K562 (cell line): Measurements from ENCODE around the gene KLHL13. TPM values are rescaled to one million over a fixed set of nuclear protein-coding genes. Genes with fewer than 3 reads are reported as not detected.

Source experiments
- ATAC-seq: fragments of 200-7000 bp; cut with Tn5 transposase; 3 replicates; pipeline ENCODE4 v1.9.1; 2020; ENCODE audit warnings: moderate library complexity
- BruUV-seq: library from RNA; stranded (reverse); fragments of 400-500 nt; replicated peaks from 2 replicates; lab custom pipeline; 2021; lab: Mats Ljungman, UMichigan
- CTCF ChIA-PET: fragments of 300-600 bp; formaldehyde crosslinking; extraction: SDS; loops from one replicate; lab custom pipeline; 2021; ENCODE audit warnings: low intra/inter-chr PET ratio; lab: Yijun Ruan, JAX
- POLR2A ChIA-PET: fragments of 300-600, 350-650 bp; sonication (Branson Sonifier 250); formaldehyde crosslinking; extraction: SDS; loops from one replicate; lab custom pipeline; 2021; ENCODE audit warnings: antibody characterized with exemption, inconsistent platforms; lab: Yijun Ruan, JAX
- DNase-seq, 4 experiments: peaks; one replicate each; pipeline versions ENCODE4 v3.0.0 to v3.0.0-alpha.2; 2011 to 2018; ENCODE audit warnings: low spot score in 3 of 4, mixed read lengths in 3 of 4; ENCODE audit errors: extremely low read depth in 1 of 4
- FAIRE-seq: peaks from 2 replicates; lab custom pipeline; 2011; peaks lifted over from hg19 to GRCh38; lab: Jason Lieb, UNC
- H2AFZ ChIP-seq: 2 replicates; pipeline ENCODE4 v1.6.0; 2011; ENCODE audit warnings: low read depth, low read length, control low read depth, inconsistent platforms
- H3K27ac ChIP-seq: fragments of 200-600 bp; 3 replicates; pipeline ENCODE4 v1.8.0; 2011; ENCODE audit warnings: low read depth, mild to moderate bottlenecking, control low read depth, inconsistent platforms, low read length, moderate library complexity, mixed read lengths; ENCODE audit errors: extremely low read depth
- H3K27me3 ChIP-seq, 2 experiments: fragments of 300-600 bp in 1 of 2; 2 replicates in 1 of 2; 3 replicates in 1 of 2; pipeline versions ENCODE4 v1.6.0 to v1.8.0; 2011; ENCODE audit warnings: inconsistent platforms in 2 of 2, low read length in 2 of 2, mild to moderate bottlenecking in 1 of 2, mixed read lengths in 1 of 2, moderate library complexity in 1 of 2; ENCODE audit not compliant: control insufficient read depth in 2 of 2, insufficient read depth in 2 of 2
- H3K36me3 ChIP-seq: fragments of 300-600 bp; 3 replicates; pipeline ENCODE4 v1.8.0; 2011; ENCODE audit warnings: mild to moderate bottlenecking, low read length, inconsistent platforms; ENCODE audit not compliant: control insufficient read depth, insufficient read depth
- H3K4me1 ChIP-seq, 2 experiments: fragments of 200-600 bp in 1 of 2; replicated peaks in 1 of 2; 2 replicates in 1 of 2; 3 replicates in 1 of 2; pipeline versions ENCODE4 v1.5.1 to v1.8.0; 2011; ENCODE audit warnings: inconsistent platforms in 2 of 2, low read length in 2 of 2, mild to moderate bottlenecking in 1 of 2, mixed read lengths in 1 of 2, moderate library complexity in 1 of 2; ENCODE audit not compliant: control insufficient read depth in 2 of 2, insufficient read depth in 2 of 2
- H3K4me2 ChIP-seq: 2 replicates; pipeline ENCODE4 v1.6.1; 2011; ENCODE audit warnings: low read length, control low read depth, inconsistent platforms, mixed read lengths; ENCODE audit not compliant: insufficient read depth
- H3K4me3 ChIP-seq: fragments of 200-600 bp; sonication (generic), shearing (Covaris generic); 2 replicates; pipeline ENCODE4 v1.5.1; 2016; ENCODE audit warnings: control low read depth, inconsistent platforms
- H3K79me2 ChIP-seq: fragments of 200-600 bp; 3 replicates; pipeline ENCODE4 v1.8.0; 2011; ENCODE audit warnings: low read length, inconsistent platforms; ENCODE audit not compliant: control insufficient read depth, insufficient read depth
- H3K9ac ChIP-seq, 2 experiments: 2 replicates each; pipeline versions ENCODE4 v1.6.0 to v1.6.1; 2011; ENCODE audit warnings: low read depth in 2 of 2, low read length in 2 of 2, control low read depth in 1 of 2, inconsistent platforms in 1 of 2, mild to moderate bottlenecking in 1 of 2, mixed read lengths in 1 of 2; ENCODE audit not compliant: insufficient read depth in 1 of 2
- H3K9me1 ChIP-seq: one replicate; pipeline ENCODE4 v1.6.0; 2011; ENCODE audit warnings: inconsistent platforms, mild to moderate bottlenecking, low read length, moderate library complexity; ENCODE audit not compliant: control insufficient read depth, insufficient read depth
- H3K9me3 ChIP-seq: replicated peaks from 2 replicates; pipeline ENCODE4 v1.5.1; 2011; ENCODE audit warnings: low read depth, low read length, inconsistent platforms; ENCODE audit not compliant: control insufficient read depth, insufficient read depth
- H4K20me1 ChIP-seq: replicated peaks from 2 replicates; pipeline ENCODE4 v1.6.1; 2011; ENCODE audit warnings: low read length, inconsistent platforms, mixed read lengths; ENCODE audit not compliant: control insufficient read depth, insufficient read depth
- CBX5 ChIP-seq: IDR thresholded peaks from 2 replicates; pipeline ENCODE4 v1.6.1; 2014; ENCODE audit warnings: low read depth, borderline replicate concordance
- DACH1 ChIP-seq: fragments of 450-650 bp; IDR thresholded peaks from 2 replicates; pipeline ENCODE4 v1.6.1; 2018; ENCODE audit not compliant: partially characterized antibody
- DDX20 ChIP-seq: fragments of 450-650 bp; IDR thresholded peaks from 2 replicates; pipeline ENCODE4 v1.6.1; 2016; ENCODE audit warnings: missing genetic modification characterization, low read depth, mild to moderate bottlenecking, missing compliant biosample characterization, moderate library complexity
- ELF1 ChIP-seq: fragments of 200-800 bp; sonication (Bioruptor generic); IDR thresholded peaks from 2 replicates; pipeline ENCODE4 v1.6.1; 2016; ENCODE audit warnings: missing genetic modification characterization, missing compliant biosample characterization
- HDAC1 ChIP-seq, 2 experiments: fragments of 450-650 bp; IDR thresholded peaks; 2 replicates each; pipeline ENCODE4 v1.6.1; 2016 to 2017; ENCODE audit warnings: inconsistent platforms in 1 of 2, mild to moderate bottlenecking in 1 of 2, moderate library complexity in 1 of 2
- MTA2 ChIP-seq: fragments of 450-650 bp; IDR thresholded peaks from 2 replicates; pipeline ENCODE4 v1.6.1; 2016; ENCODE audit warnings: low read depth
- PYGO2 ChIP-seq: fragments of 450-650 bp; IDR thresholded peaks from 2 replicates; pipeline ENCODE4 v1.6.1; 2016; ENCODE audit warnings: mild to moderate bottlenecking, missing genetic modification characterization, moderate library complexity, missing compliant biosample characterization
- RBM22 ChIP-seq: fragments of 200-400 bp; formaldehyde crosslinking; IDR thresholded peaks from 2 replicates; pipeline ENCODE4 v1.6.1; 2018; ENCODE audit warnings: low read length, low read depth; ENCODE audit not compliant: poor library complexity, severe bottlenecking
- SMAD4 ChIP-seq: fragments of 250-450 bp; sonication (Bioruptor Pico); conservative IDR thresholded peaks from 2 replicates; pipeline ENCODE4 v1.8.0; 2021; ENCODE audit warnings: inconsistent platforms, mild to moderate bottlenecking, moderate library complexity
- TAF15 ChIP-seq: fragments of 200-400 bp; formaldehyde crosslinking; IDR thresholded peaks from 2 replicates; pipeline ENCODE4 v1.6.1; 2017; ENCODE audit warnings: mild to moderate bottlenecking, low read depth, low read length, moderate library complexity
- U2AF2 ChIP-seq: fragments of 200-400 bp; formaldehyde crosslinking; optimal IDR thresholded peaks from 2 replicates; pipeline ENCODE3; 2017; ENCODE audit warnings: low read depth, mild to moderate bottlenecking, low read length
- ZBTB7A ChIP-seq: IDR thresholded peaks from 2 replicates; pipeline ENCODE4 v1.6.1; 2011; ENCODE audit warnings: low read depth, mild to moderate bottlenecking, low read length, moderate library complexity, borderline replicate concordance; ENCODE audit not compliant: control insufficient read depth
- ZNF217 ChIP-seq: sonication (generic); formaldehyde crosslinking; IDR thresholded peaks from 2 replicates; pipeline ENCODE4 v1.8.0; 2022; ENCODE audit warnings: mild to moderate bottlenecking, missing genetic modification reagents
- ZNF253 ChIP-seq: fragments of 250-450 bp; sonication (Bioruptor Pico); conservative IDR thresholded peaks from 2 replicates; pipeline ENCODE4 v1.6.1; 2021; ENCODE audit warnings: mild to moderate bottlenecking
- ZNF431 ChIP-seq: sonication (generic); formaldehyde crosslinking; IDR thresholded peaks from 2 replicates; pipeline ENCODE4 v1.8.0; 2022; ENCODE audit warnings: mild to moderate bottlenecking, missing genetic modification reagents
- WGBS: fragments of 100-300 bp; shearing (Covaris generic); methylation state at CpG from one replicate; pipeline ENCODE4 v1.1.6; 2016; ENCODE audit warnings: low coverage, mixed read lengths; ENCODE audit not compliant: insufficient coverage; ENCODE audit errors: missing lambda C conversion rate; 5-methylcytosine and 5-hydroxymethylcytosine counted together
- in situ Hi-C: fragments of 300-500 bp; cut with MboI; formaldehyde crosslinking; loops from 4 replicates; pipeline ENCODE4 v1.15.0; 2018; ENCODE audit warnings: inconsistent platforms, mixed read lengths
- intact Hi-C: fragments of 100-400 bp; cut with micrococcal nuclease; formaldehyde crosslinking; loops from 2 replicates; pipeline ENCODE4 v1.14.2; 2022
- polyA plus RNA-seq, 8 experiments: library from polyadenylated mRNA; depleted of rRNA in 4 of 8; stranded (reverse) in 5 of 8; unstranded in 3 of 8; fragments of >200 nt; fragmentation: Nextera tagmentation in 2 of 8; fragmentation: Illumina TruSeq in 1 of 8; extraction: Ambion mirVana in 2 of 8; extraction: Trizol in 1 of 8; gene quantifications; 2 replicates each; pipeline versions ENCODE4 v1.2.1 to v1.2.3, GENCODE V29; 2011 to 2014; ENCODE audit warnings: inconsistent platforms in 1 of 8, missing spikeins in 1 of 8
- total RNA-seq, 7 experiments: library from RNA; depleted of rRNA in 6 of 7; stranded (reverse); fragments of >200 nt in 6 of 7; fragmentation: Illumina TruSeq in 2 of 7; extraction: Trizol in 2 of 7; gene quantifications; 2 replicates each; pipeline versions ENCODE4 v1.2.1 to v1.2.3, GENCODE V29; 2011 to 2021; ENCODE audit warnings: low replicate concordance in 1 of 7
- TF ChIP-seq, protein P1 (sequence below): sonication (generic); formaldehyde crosslinking; IDR thresholded peaks from 2 replicates; pipeline ENCODE4 v1.8.0; 2022; ENCODE audit warnings: missing genetic modification reagents, mild to moderate bottlenecking, borderline replicate concordance
- TF ChIP-seq, protein P2 (sequence below): fragments of 450-650 bp; IDR thresholded peaks from 2 replicates; pipeline ENCODE4 v1.6.1; 2016; ENCODE audit warnings: borderline replicate concordance
- TF ChIP-seq, protein P3 (sequence below), 2 experiments: IDR thresholded peaks; 2 replicates each; pipeline ENCODE4 v1.6.1; 2011; ENCODE audit warnings: borderline replicate concordance in 1 of 2, control low read depth in 1 of 2, low read depth in 1 of 2, low read length in 1 of 2, mild to moderate bottlenecking in 1 of 2, mixed read lengths in 1 of 2, moderate library complexity in 1 of 2; ENCODE audit not compliant: insufficient read depth in 1 of 2, insufficient read length in 1 of 2, poor library complexity in 1 of 2, severe bottlenecking in 1 of 2; ENCODE audit errors: extremely low read depth in 1 of 2

Gene KLHL13
- total and polyA plus RNA-seq, 9 of the 15 experiments (the other 6 are each of a cell fraction or from before 2014, with no cell fraction given), result 1.2 to 4.1 (median 2.2) TPM

DNA sequence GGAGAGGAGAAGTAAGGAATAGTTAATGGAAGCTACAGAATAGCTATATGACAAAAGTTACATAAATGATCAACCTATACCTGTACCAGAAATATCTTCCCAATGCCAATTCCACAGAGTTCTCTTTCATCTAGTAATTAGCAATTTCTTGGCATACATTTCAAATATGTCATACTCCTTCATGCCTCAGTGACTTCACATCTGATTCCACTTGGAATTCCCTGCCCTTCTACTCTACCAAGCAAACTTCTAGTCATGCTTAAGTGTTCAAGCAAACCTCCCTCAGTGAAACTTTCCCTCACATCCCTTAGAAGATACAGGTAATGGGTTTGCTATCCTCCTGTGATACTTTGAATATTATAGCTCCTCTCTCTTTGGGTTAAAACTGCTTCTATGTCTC lies 127.1 kb downstream of the KLHL13 start (continued):
- TF ChIP-seq ZNF431 (CRISPR knock-in tag) (no peak), MTA2 (no peak), ELF1 (tag) (no peak), RBM22 (no peak), HDAC1 (IDR thresholded peaks at IDR 0.05) (no peak), PYGO2 (no peak)
- TF ChIP-seq, protein P1, sequence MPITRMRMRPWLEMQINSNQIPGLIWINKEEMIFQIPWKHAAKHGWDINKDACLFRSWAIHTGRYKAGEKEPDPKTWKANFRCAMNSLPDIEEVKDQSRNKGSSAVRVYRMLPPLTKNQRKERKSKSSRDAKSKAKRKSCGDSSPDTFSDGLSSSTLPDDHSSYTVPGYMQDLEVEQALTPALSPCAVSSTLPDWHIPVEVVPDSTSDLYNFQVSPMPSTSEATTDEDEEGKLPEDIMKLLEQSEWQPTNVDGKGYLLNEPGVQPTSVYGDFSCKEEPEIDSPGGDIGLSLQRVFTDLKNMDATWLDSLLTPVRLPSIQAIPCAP (CRISPR knock-in tag), result no peak

DNA sequence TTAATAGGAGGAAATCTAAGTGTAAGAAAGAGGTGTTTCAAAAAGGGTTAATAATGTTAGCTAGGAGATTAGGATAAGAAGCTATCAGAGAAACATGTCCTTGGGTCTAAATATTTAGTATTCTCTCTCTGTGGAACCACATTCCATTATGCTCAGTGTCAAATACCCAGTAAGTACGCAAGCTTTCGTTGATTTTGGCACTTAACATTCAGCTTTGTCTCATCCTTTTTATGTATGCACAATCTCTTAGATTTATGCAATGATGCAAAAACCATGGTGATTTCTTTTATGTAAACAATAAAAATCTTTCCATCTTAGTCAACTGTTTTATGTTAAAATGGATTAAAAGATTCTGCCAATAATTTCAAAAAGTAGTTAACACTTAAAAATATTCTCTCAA lies 129.2 kb downstream of the KLHL13 start:
- Histone ChIP-seq H3K9me1 (no peaks in the 10 kb centered on the region), H3K36me3 (no peaks in the 10 kb centered on the region), H3K27ac (no peak overlapping the region), H3K27me3 (no peaks in the 10 kb centered on the region), H3K4me3 (no peak overlapping the region), H4K20me1 (no peaks in the 10 kb centered on the region), H3K79me2 (no peaks in the 10 kb centered on the region), H3K9ac (no peak overlapping the region), H2AFZ (no peak overlapping the region), H3K4me2 (no peak overlapping the region), H3K4me1 (no peaks in the 10 kb centered on the region), H3K9me3 (no peaks in the 10 kb centered on the region)
- intact Hi-C loops (no loop called here), in situ Hi-C loops (no loop called here)
- ATAC-seq (no peak), FAIRE-seq (no peak), DNase-seq (no peak)
- no TSS peak for BruUV-seq
- 17% methylated on average over 2 of the region's 2 CpGs for WGBS
- POLR2A ChIA-PET, result no interaction called here
- CTCF ChIA-PET, result no interaction called here
- TF ChIP-seq U2AF2, result no peak
- no peak for TF ChIP-seq CBX5
- TF ChIP-seq DACH1, result no peak
- TF ChIP-seq SMAD4, result no peak
- TF ChIP-seq, protein P2, sequence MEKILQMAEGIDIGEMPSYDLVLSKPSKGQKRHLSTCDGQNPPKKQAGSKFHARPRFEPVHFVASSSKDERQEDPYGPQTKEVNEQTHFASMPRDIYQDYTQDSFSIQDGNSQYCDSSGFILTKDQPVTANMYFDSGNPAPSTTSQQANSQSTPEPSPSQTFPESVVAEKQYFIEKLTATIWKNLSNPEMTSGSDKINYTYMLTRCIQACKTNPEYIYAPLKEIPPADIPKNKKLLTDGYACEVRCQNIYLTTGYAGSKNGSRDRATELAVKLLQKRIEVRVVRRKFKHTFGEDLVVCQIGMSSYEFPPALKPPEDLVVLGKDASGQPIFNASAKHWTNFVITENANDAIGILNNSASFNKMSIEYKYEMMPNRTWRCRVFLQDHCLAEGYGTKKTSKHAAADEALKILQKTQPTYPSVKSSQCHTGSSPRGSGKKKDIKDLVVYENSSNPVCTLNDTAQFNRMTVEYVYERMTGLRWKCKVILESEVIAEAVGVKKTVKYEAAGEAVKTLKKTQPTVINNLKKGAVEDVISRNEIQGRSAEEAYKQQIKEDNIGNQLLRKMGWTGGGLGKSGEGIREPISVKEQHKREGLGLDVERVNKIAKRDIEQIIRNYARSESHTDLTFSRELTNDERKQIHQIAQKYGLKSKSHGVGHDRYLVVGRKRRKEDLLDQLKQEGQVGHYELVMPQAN, result no peak
- TF ChIP-seq ZBTB7A, result no peak
- TF ChIP-seq DDX20 (tag), result no peak
- no peak for TF ChIP-seq ZNF253 (CRISPR knock-in tag)
- TF ChIP-seq, protein P3, sequence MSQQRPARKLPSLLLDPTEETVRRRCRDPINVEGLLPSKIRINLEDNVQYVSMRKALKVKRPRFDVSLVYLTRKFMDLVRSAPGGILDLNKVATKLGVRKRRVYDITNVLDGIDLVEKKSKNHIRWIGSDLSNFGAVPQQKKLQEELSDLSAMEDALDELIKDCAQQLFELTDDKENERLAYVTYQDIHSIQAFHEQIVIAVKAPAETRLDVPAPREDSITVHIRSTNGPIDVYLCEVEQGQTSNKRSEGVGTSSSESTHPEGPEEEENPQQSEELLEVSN (IDR thresholded peaks at IDR 0.05; ENCODE audit: borderline replicate concordance in 1 of 2, extremely low read depth in 1 of 2, insufficient read depth in 1 of 2, insufficient read length in 1 of 2, low read depth in 1 of 2, low read length in 1 of 2, poor library complexity in 1 of 2, severe bottlenecking in 1 of 2), result no peak
- TF ChIP-seq TAF15, result no peak
- no peak for TF ChIP-seq HDAC1 (IDR thresholded peaks at IDR 0.05)
- TF ChIP-seq ZNF217 (CRISPR knock-in tag), result no peak
